ENCODE results near the gene TCF4.

The TCF4 gene

DNA sequence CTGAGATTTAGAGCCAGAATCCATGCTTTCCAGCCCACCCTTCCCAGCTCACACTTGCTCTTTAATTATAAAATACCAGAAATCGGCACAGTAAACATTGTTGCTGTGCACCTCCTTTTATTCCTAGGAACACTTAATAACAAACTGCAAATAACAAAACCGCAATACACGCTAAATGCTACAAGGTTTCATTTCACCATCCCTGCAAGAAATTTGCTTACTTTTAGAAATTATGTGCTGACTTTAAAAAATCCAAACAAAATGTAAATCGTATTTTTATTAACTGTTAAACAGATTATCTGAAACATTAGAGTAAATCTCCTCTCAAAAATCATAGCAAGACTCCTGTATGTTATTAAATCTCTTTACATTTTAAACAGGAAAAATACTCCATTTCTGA, 79.3 kb downstream of the TCF4 start:
- in situ Hi-C loops (cut with MboI; ENCODE audit: low pct_unique_long_range_greater_than_20kb, low sequenced_read_pairs, unreplicated experiment) = loop anchor here (25.0 kb wide), 1 partner anchor 271 kb away; no protein-coding TSS in a partner anchor
- DNase-seq (ENCODE audit: low spot score) = no peak
- TF ChIP-seq CTCF (IDR thresholded peaks at IDR 0.05; ENCODE audit: extremely low read depth, insufficient read depth, missing control alignments) = no peak

GRCh38 chr18:55506074-55506473, 81.9 kb downstream of the TCF4 start:
- in situ Hi-C loops (cut with MboI; ENCODE audit: low pct_unique_long_range_greater_than_20kb, low sequenced_read_pairs, unreplicated experiment) = loop anchor here (25.0 kb wide), 1 partner anchor 269 kb away; no protein-coding TSS in a partner anchor
- no peak for TF ChIP-seq CTCF (IDR thresholded peaks at IDR 0.05; ENCODE audit: extremely low read depth, insufficient read depth, missing control alignments)
- no peak for DNase-seq (ENCODE audit: low spot score)

GRCh38 chr18:55504808-55505207, 83.2 kb downstream of the TCF4 start:
- in situ Hi-C loops (cut with MboI; ENCODE audit: low pct_unique_long_range_greater_than_20kb, low sequenced_read_pairs, unreplicated experiment) = loop anchor here (25.0 kb wide), 1 partner anchor 268 kb away; no protein-coding TSS in a partner anchor
- no peak for TF ChIP-seq CTCF (IDR thresholded peaks at IDR 0.05; ENCODE audit: extremely low read depth, insufficient read depth, missing control alignments)
- DNase-seq (ENCODE audit: low spot score) = no peak

GRCh38 chr18:55503167-55503820, 84.7 kb downstream of the TCF4 start:
- no peak for DNase-seq (ENCODE audit: low spot score)
- no peak for TF ChIP-seq CTCF (IDR thresholded peaks at IDR 0.05; ENCODE audit: extremely low read depth, insufficient read depth, missing control alignments)
- in situ Hi-C loops (cut with MboI; ENCODE audit: low pct_unique_long_range_greater_than_20kb, low sequenced_read_pairs, unreplicated experiment) = loop anchor here (25.0 kb wide), 1 partner anchor 266 kb away; no protein-coding TSS in a partner anchor

- in situ Hi-C loops (cut with MboI; ENCODE audit: low pct_unique_long_range_greater_than_20kb, low sequenced_read_pairs, unreplicated experiment) = loop anchor here (25.0 kb wide), 1 partner anchor 265 kb away; no protein-coding TSS in a partner anchor
- TF ChIP-seq CTCF (IDR thresholded peaks at IDR 0.05; ENCODE audit: extremely low read depth, insufficient read depth, missing control alignments) = no peak
- DNase-seq (ENCODE audit: low spot score) = no peak
Measured at GRCh38 chr18:55501982-55502710, 85.8 kb downstream of the TCF4 start.

GRCh38 chr18:55501579-55501978, 86.4 kb downstream of the TCF4 start:
- no peak for DNase-seq (ENCODE audit: low spot score)
- in situ Hi-C loops (cut with MboI; ENCODE audit: low pct_unique_long_range_greater_than_20kb, low sequenced_read_pairs, unreplicated experiment) = loop anchor here (25.0 kb wide), 1 partner anchor 264 kb away; no protein-coding TSS in a partner anchor
- TF ChIP-seq CTCF (IDR thresholded peaks at IDR 0.05; ENCODE audit: extremely low read depth, insufficient read depth, missing control alignments) = no peak

Data from GM13977 (cell line).